AG04450 (cell line): Measurements from ENCODE around the gene PARD3. TPM values are rescaled to one million over a fixed set of nuclear protein-coding genes. Genes with fewer than 3 reads are reported as not detected.

ENCODE experiments used
- CTCF ChIA-PET: fragments of 300-600, 350-600 bp; formaldehyde crosslinking; extraction: SDS; loops from one replicate; lab custom pipeline; 2022; ENCODE audit warnings: antibody characterized with exemption, inconsistent platforms; lab: Charles Lee
- POLR2A ChIA-PET: fragments of 350-600 bp; formaldehyde crosslinking; extraction: SDS; loops from one replicate; lab custom pipeline; 2021; ENCODE audit warnings: antibody characterized with exemption, inconsistent platforms; lab: Yijun Ruan, JAX
- DNase-seq: peaks from one replicate; pipeline ENCODE4 v3.0.0-alpha.2; 2011; ENCODE audit warnings: low read depth, low spot score
- H3K27ac ChIP-seq: one replicate; pipeline ENCODE4 v1.5.1; 2012; ENCODE audit warnings: low read depth, low read length, control low read depth
- H3K27me3 ChIP-seq: one replicate; pipeline ENCODE4 v1.6.0; 2012; ENCODE audit warnings: low read length; ENCODE audit not compliant: control insufficient read depth, insufficient read depth
- H3K4me3 ChIP-seq: 2 replicates; pipeline ENCODE4 v1.5.1; 2011; ENCODE audit warnings: mild to moderate bottlenecking, low read depth, low read length, control low read depth
- H3K9me3 ChIP-seq: 2 replicates; pipeline ENCODE4 v1.5.1; 2012; ENCODE audit warnings: low read length; ENCODE audit not compliant: control insufficient read depth, insufficient read depth
- polyA plus RNA-seq: library from polyadenylated mRNA; depleted of rRNA; stranded (reverse); fragments of >200 nt; gene quantifications from 2 replicates; pipeline ENCODE4 v1.2.3, GENCODE V29; 2011
- TF ChIP-seq, protein P1 (sequence below): IDR thresholded peaks from 2 replicates; pipeline ENCODE4 v1.5.1; 2011; ENCODE audit warnings: low read depth, low read length, control low read depth, inconsistent platforms

The PARD3 gene
- polyA plus RNA-seq, 1 experiment: 43.1 TPM

DNA sequence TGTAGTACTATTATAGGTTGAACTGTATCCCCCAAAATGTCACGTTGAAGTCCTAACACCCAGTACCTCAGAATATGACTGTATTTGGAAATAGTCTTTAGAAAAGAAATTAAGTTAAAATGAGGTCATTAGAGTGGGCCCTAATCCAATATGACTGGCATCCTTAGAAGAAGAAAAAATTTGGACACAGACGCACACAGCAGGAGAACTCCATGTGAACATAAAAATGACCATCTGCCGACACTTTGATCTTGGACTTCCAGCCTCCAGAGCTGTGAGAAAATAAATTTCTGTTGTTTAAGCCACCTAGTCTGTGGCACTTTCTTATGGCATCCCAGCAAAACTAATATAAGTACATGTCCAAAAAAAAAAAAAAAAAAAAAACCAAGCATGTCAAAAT is 225.8 kb downstream of the PARD3 start:
- ChIA-PET POLR2A (no interaction called here), CTCF (no interaction called here)
- TF ChIP-seq, protein P1, sequence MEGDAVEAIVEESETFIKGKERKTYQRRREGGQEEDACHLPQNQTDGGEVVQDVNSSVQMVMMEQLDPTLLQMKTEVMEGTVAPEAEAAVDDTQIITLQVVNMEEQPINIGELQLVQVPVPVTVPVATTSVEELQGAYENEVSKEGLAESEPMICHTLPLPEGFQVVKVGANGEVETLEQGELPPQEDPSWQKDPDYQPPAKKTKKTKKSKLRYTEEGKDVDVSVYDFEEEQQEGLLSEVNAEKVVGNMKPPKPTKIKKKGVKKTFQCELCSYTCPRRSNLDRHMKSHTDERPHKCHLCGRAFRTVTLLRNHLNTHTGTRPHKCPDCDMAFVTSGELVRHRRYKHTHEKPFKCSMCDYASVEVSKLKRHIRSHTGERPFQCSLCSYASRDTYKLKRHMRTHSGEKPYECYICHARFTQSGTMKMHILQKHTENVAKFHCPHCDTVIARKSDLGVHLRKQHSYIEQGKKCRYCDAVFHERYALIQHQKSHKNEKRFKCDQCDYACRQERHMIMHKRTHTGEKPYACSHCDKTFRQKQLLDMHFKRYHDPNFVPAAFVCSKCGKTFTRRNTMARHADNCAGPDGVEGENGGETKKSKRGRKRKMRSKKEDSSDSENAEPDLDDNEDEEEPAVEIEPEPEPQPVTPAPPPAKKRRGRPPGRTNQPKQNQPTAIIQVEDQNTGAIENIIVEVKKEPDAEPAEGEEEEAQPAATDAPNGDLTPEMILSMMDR: no peak
- no peak for DNase-seq
- Histone ChIP-seq H3K27me3 (no peaks in the 10 kb centered on the region), H3K27ac (no peak overlapping the region), H3K4me3 (no peak overlapping the region), H3K9me3 (no peaks in the 10 kb centered on the region)

DNA sequence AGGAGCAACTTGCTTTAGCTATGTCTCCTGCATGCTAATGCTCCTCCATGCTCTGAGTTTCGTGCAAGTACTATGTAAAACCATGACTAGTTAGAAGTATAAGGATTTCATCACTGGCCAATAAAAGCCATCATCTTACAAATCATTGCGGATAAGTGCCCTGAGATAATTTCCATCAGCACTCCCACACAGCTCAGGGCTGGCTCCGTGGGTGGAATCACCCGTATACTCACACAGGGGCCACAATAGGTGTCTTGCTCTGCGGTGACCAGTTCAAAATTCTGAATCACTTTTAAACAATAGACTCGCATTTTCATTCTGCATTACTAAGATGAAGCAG is 227.4 kb downstream of the PARD3 start:
- Histone ChIP-seq H3K27ac (no peak overlapping the region), H3K9me3 (no peaks in the 10 kb centered on the region), H3K27me3 (no peaks in the 10 kb centered on the region), H3K4me3 (no peak overlapping the region)
- CTCF ChIA-PET: no interaction called here
- POLR2A ChIA-PET: no interaction called here
- DNase-seq: no peak
- TF ChIP-seq, protein P1: no peak

DNA sequence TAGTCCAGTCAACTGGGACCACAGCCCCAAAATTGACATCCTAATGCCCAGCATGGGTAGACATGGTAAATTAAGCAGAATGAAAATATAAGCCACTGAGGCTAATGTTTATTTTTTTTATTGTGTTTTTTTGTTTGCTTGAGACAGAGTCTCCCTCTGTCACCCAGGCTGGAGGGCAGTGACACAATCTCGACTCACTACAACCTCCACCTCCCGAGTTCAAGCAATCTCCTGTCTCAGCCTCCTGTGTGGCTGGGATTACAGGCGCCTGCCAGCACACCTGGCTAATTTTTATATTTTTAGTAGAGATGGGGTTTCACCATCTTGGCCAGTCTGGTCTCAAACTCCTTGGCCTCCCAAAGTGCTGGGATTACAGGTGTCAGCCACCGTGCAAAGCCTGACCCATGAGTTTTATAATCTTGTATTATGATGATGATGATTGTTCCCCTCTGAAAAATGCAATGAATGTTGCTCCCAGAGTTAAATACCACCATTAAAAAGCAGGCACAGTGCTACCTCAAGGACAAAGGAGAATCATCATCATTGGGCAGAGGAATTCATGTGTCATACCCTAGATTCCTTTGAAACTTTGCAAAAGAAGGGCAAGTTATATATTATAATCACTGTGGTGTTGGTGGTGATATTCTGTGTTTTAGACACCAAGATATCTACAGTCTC is 228.0 kb downstream of the PARD3 start:
- Histone ChIP-seq H3K27ac (no peak overlapping the region), H3K4me3 (no peak overlapping the region), H3K27me3 (no peaks in the 10 kb centered on the region), H3K9me3 (no peaks in the 10 kb centered on the region)
- ChIA-PET CTCF (no interaction called here), POLR2A (no interaction called here)
- TF ChIP-seq, protein P1: no peak
- no peak for DNase-seq

DNA sequence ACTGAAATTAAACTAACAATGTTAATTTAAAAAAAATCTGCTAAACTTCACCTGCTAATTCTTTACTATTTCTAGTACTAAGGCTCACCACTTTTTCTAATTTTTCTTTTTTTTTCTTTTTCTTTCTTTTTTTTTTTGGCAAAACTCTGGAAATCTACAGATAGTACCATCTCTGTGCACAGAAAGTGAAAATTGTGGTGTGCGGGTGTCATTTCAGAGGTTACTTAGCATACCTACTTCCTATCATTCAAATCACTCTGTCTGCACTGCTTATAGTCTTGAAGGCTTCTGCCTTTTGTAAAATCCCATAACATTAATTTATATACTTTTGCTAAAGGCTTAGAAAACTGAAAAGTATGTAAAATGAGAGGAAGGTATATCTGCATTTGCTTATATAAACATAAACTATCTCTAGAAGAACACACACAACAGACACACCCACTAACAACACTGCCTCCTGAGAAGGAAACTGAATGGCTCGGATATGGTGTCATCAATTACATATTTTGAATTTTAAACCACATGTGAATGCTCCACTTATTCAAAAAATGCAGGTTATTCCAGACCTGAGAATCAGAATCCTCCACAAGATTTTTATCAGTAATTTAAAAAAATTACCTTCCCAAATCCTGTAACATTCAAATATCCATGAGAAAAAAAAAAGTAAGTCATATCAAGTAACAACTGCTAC is 229.5 kb downstream of the PARD3 start:
- no peak overlapping the region for H3K27ac ChIP-seq
- DNase-seq: no peak
- ChIA-PET POLR2A (interaction anchor here (0.6 kb wide), 1 partner anchor 14 kb away, joined by 3 read pairs; no protein-coding TSS in a partner anchor), CTCF (no interaction called here)
- H3K9me3 ChIP-seq: no peaks in the 10 kb centered on the region
- H3K4me3 ChIP-seq: no peak overlapping the region
- no peaks in the 10 kb centered on the region for H3K27me3 ChIP-seq
- TF ChIP-seq, protein P1: no peak

DNA sequence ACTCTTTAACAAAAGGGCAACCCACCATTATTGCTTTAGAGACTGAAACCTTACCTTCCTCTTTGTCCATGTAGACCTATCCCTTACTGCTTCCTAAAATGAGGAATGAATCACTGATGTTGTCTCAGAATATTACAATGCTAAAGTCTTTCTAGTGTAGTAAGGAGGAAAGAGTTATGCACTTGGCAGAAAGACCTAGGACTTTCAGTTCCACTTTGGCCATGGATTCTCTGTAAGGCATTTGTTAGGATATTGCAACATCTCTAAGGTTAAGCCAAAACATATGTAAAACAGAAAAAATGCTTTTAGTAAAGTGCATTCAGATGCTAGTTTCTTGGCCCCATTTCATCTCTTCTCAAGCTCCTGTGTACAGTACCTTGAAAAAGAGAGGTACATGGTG is 230.9 kb downstream of the PARD3 start:
- POLR2A ChIA-PET: no interaction called here
- TF ChIP-seq, protein P1: no peak
- Histone ChIP-seq H3K27me3 (no peaks in the 10 kb centered on the region), H3K27ac (no peak overlapping the region), H3K9me3 (no peaks in the 10 kb centered on the region), H3K4me3 (no peak overlapping the region)
- DNase-seq: peak; percentile 74
- CTCF ChIA-PET: no interaction called here
